ENCODE data around the gene PRPF18.

The PRPF18 gene

DNA sequence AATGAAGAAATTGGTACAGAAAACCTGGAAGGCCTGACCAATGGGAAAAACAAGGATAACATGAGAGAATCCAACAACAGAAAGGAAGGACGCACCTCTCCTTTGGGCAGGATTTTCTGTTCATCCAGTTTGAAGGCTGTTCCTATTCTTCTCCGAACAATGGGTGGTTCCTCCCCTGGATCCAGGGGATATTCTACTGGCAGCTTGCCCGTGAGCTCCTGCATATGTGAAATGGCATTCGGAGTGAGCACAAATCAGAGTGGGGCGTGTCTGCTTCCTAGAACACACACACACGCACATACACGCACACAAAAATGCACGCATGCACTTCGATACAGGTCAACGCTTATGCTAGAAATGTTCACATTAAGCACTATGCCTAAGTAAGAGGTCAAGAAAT is 83.5 kb downstream of the PRPF18 start:
- no peak for DNase-seq

DNA sequence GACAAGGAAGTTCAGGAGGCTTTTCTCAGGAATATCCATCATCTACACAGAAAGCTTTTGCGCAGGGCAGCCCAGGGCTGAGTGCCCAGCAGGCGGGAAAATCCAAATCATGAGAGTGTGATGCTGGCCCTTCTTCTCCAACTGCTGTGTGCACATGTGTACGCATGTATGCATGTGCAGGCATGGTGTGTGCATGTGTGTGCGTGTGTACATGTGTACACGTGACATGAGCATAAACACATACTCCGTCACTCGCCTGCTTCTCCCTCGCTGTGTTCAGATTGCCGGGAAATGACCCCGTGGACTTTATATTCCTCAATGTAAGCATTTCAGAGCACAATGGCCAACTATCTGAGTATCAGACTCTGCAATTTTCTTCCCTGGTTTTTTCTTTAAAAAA is 85.1 kb downstream of the PRPF18 start:
- no peak for DNase-seq

GRCh38 chr10:13672548-13672947 is 85.8 kb downstream of the PRPF18 start:
- no peak for DNase-seq

- DNase-seq: no peak
Measured at GRCh38 chr10:13673156-13673555, 86.4 kb downstream of the PRPF18 start.

DNA sequence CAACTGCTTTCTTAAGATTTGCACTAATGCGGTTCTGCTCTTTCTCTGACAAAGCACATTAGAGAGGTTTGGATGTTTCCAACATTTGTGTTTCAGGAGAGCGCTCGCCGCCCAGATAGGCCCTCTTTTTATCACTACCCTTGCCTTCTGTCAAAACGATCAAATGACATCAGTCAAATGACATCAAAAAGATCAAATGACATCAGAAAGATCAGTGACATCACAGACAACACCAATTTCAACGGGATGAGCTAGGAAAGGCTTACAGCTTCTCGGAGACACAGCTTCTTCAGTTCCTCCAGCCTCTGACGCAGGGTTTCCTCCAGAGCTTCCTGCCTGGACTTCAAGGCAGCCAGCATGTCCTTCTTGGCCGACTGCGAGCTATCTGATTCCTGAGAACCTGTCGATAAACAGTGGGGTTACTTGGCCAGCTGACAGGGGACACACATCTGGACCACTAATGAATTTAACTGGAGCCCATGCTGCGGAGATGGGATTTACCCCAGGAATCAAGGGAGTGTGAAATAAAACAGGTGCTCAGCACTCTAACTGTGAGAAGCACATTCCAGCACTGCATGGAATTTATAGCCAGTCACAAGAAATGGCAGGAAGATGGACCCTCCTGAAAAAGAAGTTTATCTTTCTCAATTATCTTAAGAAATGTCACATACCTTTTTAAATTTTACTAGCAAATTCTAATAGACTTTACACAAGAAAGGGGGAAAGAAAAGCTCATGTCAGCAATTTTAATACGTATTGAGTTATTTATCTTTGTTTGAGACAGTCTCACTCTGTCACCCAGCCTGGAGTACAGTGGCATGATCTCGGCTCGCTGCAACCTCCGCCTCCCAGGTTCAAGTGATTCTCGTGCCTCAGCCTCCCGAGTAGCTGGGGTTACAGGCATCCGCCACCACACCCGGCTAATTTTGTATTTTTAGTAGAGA is 88.2 kb downstream of the PRPF18 start:
- DNase-seq: no peak

DNA sequence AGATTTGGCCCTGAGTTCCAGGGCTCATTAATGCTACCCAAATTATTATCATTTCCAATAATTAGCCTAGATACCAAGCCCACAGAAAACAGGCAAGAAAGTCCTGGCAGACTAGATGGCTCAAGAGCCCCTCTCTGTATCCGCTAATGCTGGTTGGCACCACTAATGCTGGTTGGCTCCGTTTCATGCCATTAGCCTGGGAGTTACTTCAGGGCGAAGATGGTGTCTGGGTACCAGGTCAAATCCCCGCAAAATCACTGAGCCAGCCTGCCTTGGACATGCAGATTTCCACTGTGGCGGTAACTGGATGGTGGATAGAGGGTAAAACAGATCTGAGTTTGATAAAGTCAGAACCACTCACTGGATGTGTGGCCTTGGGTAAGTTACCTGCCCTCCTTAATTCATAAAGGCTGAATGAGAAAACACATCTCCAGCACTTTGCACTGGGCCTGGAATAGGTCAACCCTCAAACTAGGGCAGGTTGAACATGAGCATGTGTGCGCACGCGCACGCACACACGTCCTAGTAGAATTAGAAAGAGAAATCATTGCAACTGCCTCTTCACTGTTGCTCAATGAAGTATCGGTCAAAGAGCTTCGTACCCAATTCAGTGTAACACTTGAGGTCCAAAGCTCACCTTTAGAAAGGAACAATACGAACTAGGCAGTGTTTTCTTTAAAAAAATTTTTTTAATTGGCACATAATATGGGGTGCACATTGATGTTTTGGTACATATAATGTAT is 91.5 kb downstream of the PRPF18 start:
- DNase-seq: no peak
